Activated naive CD8-positive, alpha-beta T cell treated with anti-CD3 and anti-CD28 coated beads, Interleukin-2, amount 10 ng/mL, durations not matched to agents 7 days and 5 days (primary cell): ENCODE measurements around the gene SELENOS. TPM values are rescaled to one million over a fixed set of nuclear protein-coding genes. Genes with fewer than 3 reads are reported as not detected.
"Not testable (repeated sequence)": the region's sequence is repeated elsewhere in the genome, so short reads cannot be mapped to it uniquely, and the experiment has no call there.

ENCODE experiments used
- ATAC-seq: fragments of 150-1000 bp; cut with Tn5 transposase; one replicate; pipeline ENCODE4 v1.10.0; 2021; ENCODE audit warnings: low read depth, moderate library complexity
- POLR2A ChIA-PET: fragments of 350-600 bp; sonication (Branson Sonifier 250); formaldehyde crosslinking; loops from one replicate; lab custom pipeline; 2021; ENCODE audit warnings: antibody characterized with exemption; lab: Charles Lee
- DNase-seq: peaks from one replicate; pipeline ENCODE4 v3.0.0; 2021
- H3K27ac Mint-ChIP-seq: one replicate; pipeline ENCODE4 v1.8.0; 2022; ENCODE audit warnings: mild to moderate bottlenecking, mixed read lengths
- H3K27me3 Mint-ChIP-seq: one replicate; pipeline ENCODE4 v1.8.0; 2022; ENCODE audit warnings: mild to moderate bottlenecking, moderate library complexity, mixed read lengths
- H3K36me3 Mint-ChIP-seq: one replicate; pipeline ENCODE4 v1.8.0; 2021; ENCODE audit warnings: mild to moderate bottlenecking, mixed read lengths
- H3K4me1 Mint-ChIP-seq: one replicate; pipeline ENCODE4 v1.8.0; 2021; ENCODE audit warnings: mixed read lengths
- H3K4me3 Mint-ChIP-seq: one replicate; pipeline ENCODE4 v1.8.0; 2022; ENCODE audit warnings: mild to moderate bottlenecking, moderate library complexity, mixed read lengths
- H3K9me3 Mint-ChIP-seq: one replicate; pipeline ENCODE4 v1.8.0; 2021; ENCODE audit warnings: mixed read lengths
- total RNA-seq, 2 experiments: library from RNA; stranded (reverse); gene quantifications; one replicate each; pipeline ENCODE4 v1.2.3, GENCODE V29; 2021

The SELENOS gene
- total RNA-seq, 2 experiments from 2014 or later, result 27.2 to 28.2 TPM

GRCh38 chr15:101306341-101307047 lies 29.2 kb upstream of the SELENOS start:
- Mint-ChIP-seq H3K4me3 (no peak overlapping the region), H3K27ac (no peak overlapping the region), H3K4me1 (no peaks in the 10 kb centered on the region), H3K36me3 (no peaks in the 10 kb centered on the region), H3K9me3 (no peaks in the 10 kb centered on the region), H3K27me3 (no peaks in the 10 kb centered on the region)
- no peak for DNase-seq
- ATAC-seq, result no peak
- POLR2A ChIA-PET, result no interaction called here

DNA sequence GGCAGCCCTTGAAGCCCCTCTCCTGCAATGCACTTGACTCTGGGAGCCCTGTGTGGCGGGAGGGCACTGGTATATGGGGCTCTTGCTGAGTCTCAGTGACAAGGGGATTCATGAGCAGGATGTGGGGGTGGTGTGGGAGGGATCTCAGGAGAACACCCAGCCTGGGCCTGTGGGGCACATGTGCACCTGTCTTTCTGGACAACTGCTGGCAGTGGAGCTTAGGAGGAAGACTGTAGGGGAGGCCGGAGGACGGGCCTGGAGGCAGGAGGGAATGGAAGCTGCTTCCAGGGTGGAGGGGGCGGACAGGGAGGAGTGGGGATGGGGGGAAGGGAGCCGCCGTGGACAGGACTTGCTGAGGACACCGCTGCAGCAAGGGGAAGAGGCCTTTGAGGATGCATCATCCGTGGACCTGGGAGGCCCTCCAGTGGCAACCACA lies 28.6 kb upstream of the SELENOS start:
- Mint-ChIP-seq H3K4me1 (no peaks in the 10 kb centered on the region), H3K27ac (no peak overlapping the region), H3K4me3 (no peak overlapping the region), H3K27me3 (no peaks in the 10 kb centered on the region), H3K36me3 (no peaks in the 10 kb centered on the region), H3K9me3 (no peaks in the 10 kb centered on the region)
- ATAC-seq, result no peak
- POLR2A ChIA-PET, result interaction anchor here (1.6 kb wide), 1 partner anchor 11 kb away, joined by 6 read pairs; the partner anchor contains the start of gene SNRPA1
- no peak for DNase-seq

GRCh38 chr15:101303408-101303807 lies 26.1 kb upstream of the SELENOS start:
- no peaks in the 10 kb centered on the region for H3K9me3 Mint-ChIP-seq
- no peak overlapping the region for H3K4me3 Mint-ChIP-seq
- POLR2A ChIA-PET, result interaction anchor here (1.0 to 1.6 kb wide), 2 partner anchors 9 to 17 kb away, joined by 3 to 4 read pairs; no protein-coding TSS in a partner anchor
- ATAC-seq, result no peak
- peaks cover 2% of the 10 kb centered on the region for H3K4me1 Mint-ChIP-seq
- no peak for DNase-seq
- no peak overlapping the region for H3K27ac Mint-ChIP-seq
- H3K36me3 Mint-ChIP-seq, result no peaks in the 10 kb centered on the region
- no peaks in the 10 kb centered on the region for H3K27me3 Mint-ChIP-seq

GRCh38 chr15:101296418-101297405 lies 19.4 kb upstream of the SELENOS start:
- H3K4me1 Mint-ChIP-seq, result peaks cover 31% of the 10 kb centered on the region
- H3K9me3 Mint-ChIP-seq, result no peaks in the 10 kb centered on the region
- POLR2A ChIA-PET, result interaction anchor here (0.6 to 4.1 kb wide), 3 partner anchors 24 to 350 kb away, joined by 3 to 29 read pairs (median 4); no protein-coding TSS in a partner anchor
- ATAC-seq (no peak), DNase-seq (no peak)
- peaks cover 13% of the 10 kb centered on the region for H3K36me3 Mint-ChIP-seq
- H3K27me3 Mint-ChIP-seq, result no peaks in the 10 kb centered on the region
- H3K4me3 Mint-ChIP-seq, result peak overlapping the region; percentile 91
- H3K27ac Mint-ChIP-seq, result peak overlapping the region; percentile 81

- peaks cover 36% of the 10 kb centered on the region for H3K4me1 Mint-ChIP-seq
- H3K27me3 Mint-ChIP-seq, result no peaks in the 10 kb centered on the region
- ATAC-seq (no peak), DNase-seq (no peak)
- H3K27ac Mint-ChIP-seq, result peak overlapping the region; percentile 81
- POLR2A ChIA-PET, result interaction anchor here (1.0 to 4.1 kb wide), 18 partner anchors 9 to 693 kb away, joined by 3 to 29 read pairs (median 6); partner anchors contain the start of genes ASB7, CHSY1, LINS1 and TARS3
- peaks cover 13% of the 10 kb centered on the region for H3K36me3 Mint-ChIP-seq
- no peaks in the 10 kb centered on the region for H3K9me3 Mint-ChIP-seq
- peak overlapping the region; percentile 91 for H3K4me3 Mint-ChIP-seq
These were observed 18.4 kb upstream of the SELENOS start for GRCh38 chr15:101295607-101296161.

GRCh38 chr15:101294731-101295606 lies 17.7 kb upstream of the SELENOS start, which contains the start of gene SNRPA1:
SNRPA1 (minus strand) TSS chr15:101295248; CDS start chr15:101295178, 70 bp downstream.
- peak; percentile 98 for DNase-seq
- POLR2A ChIA-PET, result interaction anchor here (0.6 to 4.1 kb wide), 25 partner anchors 8 to 693 kb away, joined by 3 to 29 read pairs (median 5); partner anchors contain the start of genes ASB7, CHSY1, LINS1 and TARS3
- H3K27me3 Mint-ChIP-seq, result no peaks in the 10 kb centered on the region
- H3K36me3 Mint-ChIP-seq, result peaks cover 15% of the 10 kb centered on the region
- peak; percentile 84 for ATAC-seq
- H3K4me1 Mint-ChIP-seq, result peaks cover 40% of the 10 kb centered on the region
- H3K27ac Mint-ChIP-seq, result peak within 1 kb of the TSS; percentile 89
- no peaks in the 10 kb centered on the region for H3K9me3 Mint-ChIP-seq
- H3K4me3 Mint-ChIP-seq, result peak within 1 kb of the TSS; percentile 91

GRCh38 chr15:101293122-101293521 lies 15.8 kb upstream of the SELENOS start:
- H3K4me1 Mint-ChIP-seq, result peaks cover 44% of the 10 kb centered on the region
- H3K27me3 Mint-ChIP-seq, result no peaks in the 10 kb centered on the region
- DNase-seq, result no peak
- peak overlapping the region; percentile 91 for H3K4me3 Mint-ChIP-seq
- POLR2A ChIA-PET, result interaction anchor here (4.1 kb wide), 1 partner anchor 27 kb away, joined by 29 read pairs; no protein-coding TSS in a partner anchor
- ATAC-seq, result no peak
- peaks cover 22% of the 10 kb centered on the region for H3K36me3 Mint-ChIP-seq
- peak overlapping the region; percentile 89 for H3K27ac Mint-ChIP-seq
- no peaks in the 10 kb centered on the region for H3K9me3 Mint-ChIP-seq

- Mint-ChIP-seq H3K27me3 (no peaks in the 10 kb centered on the region), H3K4me3 (no peak overlapping the region), H3K4me1 (peaks cover 41% of the 10 kb centered on the region), H3K36me3 (peaks cover 46% of the 10 kb centered on the region), H3K27ac (peak overlapping the region; percentile 16), H3K9me3 (no peaks in the 10 kb centered on the region)
- POLR2A ChIA-PET, result interaction anchor here (0.8 to 1.1 kb wide), 2 partner anchors 189 to 366 kb away, joined by 3 to 5 read pairs; no protein-coding TSS in a partner anchor
- DNase-seq (no peak), ATAC-seq (peak; percentile 48)
These were observed 11.7 kb upstream of the SELENOS start for GRCh38 chr15:101288905-101289513.

DNA sequence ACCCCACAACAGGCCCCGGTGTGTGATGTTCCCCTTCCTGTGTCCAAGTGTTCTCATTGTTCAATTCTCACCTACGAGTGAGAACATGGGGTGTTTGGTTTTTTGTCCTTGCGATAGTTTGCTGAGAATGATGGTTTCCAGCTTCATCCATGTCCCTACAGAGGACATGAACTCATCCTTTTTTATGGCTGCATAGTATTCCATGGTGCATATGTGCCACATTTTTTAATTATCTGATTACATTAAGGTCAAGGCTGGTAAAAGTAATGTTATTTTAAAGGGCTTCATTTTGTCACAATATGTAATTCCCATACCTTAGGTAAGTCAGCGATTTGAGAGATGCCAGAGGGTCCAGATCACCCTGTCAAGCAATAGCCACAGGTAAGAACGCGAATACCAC lies 10.1 kb upstream of the SELENOS start:
- Mint-ChIP-seq H3K4me1 (peaks cover 29% of the 10 kb centered on the region), H3K36me3 (peaks cover 45% of the 10 kb centered on the region)
- H3K4me3 Mint-ChIP-seq, DNase-seq, H3K27ac Mint-ChIP-seq, H3K27me3 Mint-ChIP-seq, H3K9me3 Mint-ChIP-seq, POLR2A ChIA-PET, ATAC-seq: not testable (repeated sequence)

- Mint-ChIP-seq H3K27me3 (no peaks in the 10 kb centered on the region), H3K4me1 (peaks cover 22% of the 10 kb centered on the region), H3K9me3 (no peaks in the 10 kb centered on the region), H3K27ac (no peak overlapping the region), H3K36me3 (peaks cover 43% of the 10 kb centered on the region), H3K4me3 (peak overlapping the region; percentile 45)
- no peak for DNase-seq
- ATAC-seq, result no peak
- POLR2A ChIA-PET, result interaction anchor here (2.0 kb wide), 1 partner anchor 8 kb away, joined by 6 read pairs; the partner anchor contains the start of gene SNRPA1
These were observed 9.3 kb upstream of the SELENOS start for GRCh38 chr15:101286471-101287114.

DNA sequence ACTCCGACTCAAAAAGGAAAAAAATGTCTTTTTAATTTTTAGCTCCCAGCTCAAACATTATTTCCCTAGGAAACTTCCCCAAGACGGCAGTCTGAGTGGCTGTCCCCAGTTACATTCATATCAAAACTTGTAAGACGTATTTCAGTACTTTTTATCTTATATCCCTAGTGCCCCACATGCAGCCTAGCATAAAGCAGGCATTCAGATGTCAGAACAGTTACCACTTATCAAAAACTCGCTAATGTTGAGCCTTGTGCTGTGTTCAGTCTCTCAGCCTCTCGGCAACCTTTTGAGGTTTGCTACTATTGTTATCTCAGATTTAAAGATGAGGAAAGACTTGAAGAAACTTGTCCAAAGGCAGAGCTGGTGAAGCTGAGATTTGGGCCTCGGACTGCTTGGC lies 6.6 kb upstream of the SELENOS start:
- DNase-seq (no peak), ATAC-seq (no peak)
- POLR2A ChIA-PET, result interaction anchor here (1.0 kb wide), 1 partner anchor 11 kb away, joined by 7 read pairs; the partner anchor contains the start of gene SNRPA1
- Mint-ChIP-seq H3K27ac (no peak overlapping the region), H3K4me3 (no peak overlapping the region), H3K9me3 (no peaks in the 10 kb centered on the region), H3K36me3 (peaks cover 45% of the 10 kb centered on the region), H3K27me3 (no peaks in the 10 kb centered on the region), H3K4me1 (peaks cover 11% of the 10 kb centered on the region)
